Esophagus muscularis mucosa (tissue), 3 donors: ENCODE results near the gene LPCAT1.

ENCODE experiments used
- POLR2A ChIP-seq: fragments of 450-650 bp; IDR thresholded peaks from one replicate; pipeline ENCODE4 v1.6.1; 2017; ENCODE audit warnings: antibody characterized with exemption, moderate library complexity, mild to moderate bottlenecking, low read depth
- TF ChIP-seq, protein P1 (sequence below), 3 experiments: fragments of 200-600 bp in 2 of 3; fragments of 450-650 bp in 1 of 3; sonication (generic) in 2 of 3; IDR thresholded peaks; one replicate each; pipeline ENCODE4 v1.5.1; 2017 to 2019; ENCODE audit warnings: antibody characterized with exemption in 3 of 3, mild to moderate bottlenecking in 2 of 3, moderate library complexity in 1 of 3

DNA sequence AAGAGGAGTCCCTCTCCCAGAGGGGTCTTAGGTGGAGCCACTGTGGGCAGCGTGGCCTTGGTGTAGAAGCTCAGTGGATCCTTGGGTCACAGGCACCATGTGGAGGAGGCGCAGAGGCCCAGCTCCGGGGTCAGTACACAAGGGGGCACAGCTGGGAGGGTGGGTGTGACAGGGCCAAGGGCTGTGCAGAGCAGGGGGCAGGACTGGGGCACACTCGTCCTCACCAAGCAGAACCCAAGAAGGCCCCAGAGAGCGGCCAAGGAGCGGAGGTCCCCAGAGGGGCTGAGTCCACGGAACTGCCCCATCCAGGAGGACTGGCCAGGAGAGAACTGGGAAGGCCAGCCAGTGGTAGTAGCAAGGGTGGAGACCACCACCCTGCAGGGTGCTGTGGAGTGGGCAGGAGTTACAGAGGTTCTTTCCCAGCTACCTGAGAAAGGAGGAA lies 2.5 kb upstream of the LPCAT1 start:
- TF ChIP-seq, protein P1, sequence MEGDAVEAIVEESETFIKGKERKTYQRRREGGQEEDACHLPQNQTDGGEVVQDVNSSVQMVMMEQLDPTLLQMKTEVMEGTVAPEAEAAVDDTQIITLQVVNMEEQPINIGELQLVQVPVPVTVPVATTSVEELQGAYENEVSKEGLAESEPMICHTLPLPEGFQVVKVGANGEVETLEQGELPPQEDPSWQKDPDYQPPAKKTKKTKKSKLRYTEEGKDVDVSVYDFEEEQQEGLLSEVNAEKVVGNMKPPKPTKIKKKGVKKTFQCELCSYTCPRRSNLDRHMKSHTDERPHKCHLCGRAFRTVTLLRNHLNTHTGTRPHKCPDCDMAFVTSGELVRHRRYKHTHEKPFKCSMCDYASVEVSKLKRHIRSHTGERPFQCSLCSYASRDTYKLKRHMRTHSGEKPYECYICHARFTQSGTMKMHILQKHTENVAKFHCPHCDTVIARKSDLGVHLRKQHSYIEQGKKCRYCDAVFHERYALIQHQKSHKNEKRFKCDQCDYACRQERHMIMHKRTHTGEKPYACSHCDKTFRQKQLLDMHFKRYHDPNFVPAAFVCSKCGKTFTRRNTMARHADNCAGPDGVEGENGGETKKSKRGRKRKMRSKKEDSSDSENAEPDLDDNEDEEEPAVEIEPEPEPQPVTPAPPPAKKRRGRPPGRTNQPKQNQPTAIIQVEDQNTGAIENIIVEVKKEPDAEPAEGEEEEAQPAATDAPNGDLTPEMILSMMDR (IDR thresholded peaks at IDR 0.05) = no peak
- no peak for TF ChIP-seq POLR2A
